ENCODE measurements around the gene LSM5.

DNA sequence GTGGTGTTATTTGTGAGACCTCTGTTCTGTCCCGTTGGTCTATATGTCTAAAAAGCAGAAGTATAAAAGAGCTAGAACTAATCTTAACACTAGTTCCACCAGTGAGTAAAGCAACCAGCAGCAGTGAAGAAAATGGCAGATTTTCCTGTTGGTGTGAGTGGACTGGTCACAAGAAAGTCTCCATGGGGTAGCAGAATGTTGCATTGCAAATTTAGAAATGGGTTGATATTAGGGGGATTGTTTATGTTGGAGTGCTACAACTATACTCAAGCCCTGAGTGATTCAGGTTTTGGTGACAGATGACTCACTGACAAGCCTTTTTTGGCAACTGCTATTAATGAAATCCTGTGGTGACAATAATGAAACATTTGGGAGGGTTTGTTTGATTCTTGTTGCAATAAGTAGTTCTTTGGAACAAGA is 10.8 kb upstream of the LSM5 start:
- TF ChIP-seq, protein P1, sequence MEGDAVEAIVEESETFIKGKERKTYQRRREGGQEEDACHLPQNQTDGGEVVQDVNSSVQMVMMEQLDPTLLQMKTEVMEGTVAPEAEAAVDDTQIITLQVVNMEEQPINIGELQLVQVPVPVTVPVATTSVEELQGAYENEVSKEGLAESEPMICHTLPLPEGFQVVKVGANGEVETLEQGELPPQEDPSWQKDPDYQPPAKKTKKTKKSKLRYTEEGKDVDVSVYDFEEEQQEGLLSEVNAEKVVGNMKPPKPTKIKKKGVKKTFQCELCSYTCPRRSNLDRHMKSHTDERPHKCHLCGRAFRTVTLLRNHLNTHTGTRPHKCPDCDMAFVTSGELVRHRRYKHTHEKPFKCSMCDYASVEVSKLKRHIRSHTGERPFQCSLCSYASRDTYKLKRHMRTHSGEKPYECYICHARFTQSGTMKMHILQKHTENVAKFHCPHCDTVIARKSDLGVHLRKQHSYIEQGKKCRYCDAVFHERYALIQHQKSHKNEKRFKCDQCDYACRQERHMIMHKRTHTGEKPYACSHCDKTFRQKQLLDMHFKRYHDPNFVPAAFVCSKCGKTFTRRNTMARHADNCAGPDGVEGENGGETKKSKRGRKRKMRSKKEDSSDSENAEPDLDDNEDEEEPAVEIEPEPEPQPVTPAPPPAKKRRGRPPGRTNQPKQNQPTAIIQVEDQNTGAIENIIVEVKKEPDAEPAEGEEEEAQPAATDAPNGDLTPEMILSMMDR (IDR thresholded peaks at IDR 0.05; ENCODE audit: low read length) = no peak
- TF ChIP-seq EZH2 (IDR thresholded peaks at IDR 0.05; ENCODE audit: borderline replicate concordance, low read length) = no peak

Measured in OCI-LY1 (cell line).